Neuronal stem cell (in vitro differentiated cells): Measurements from ENCODE around the gene GFOD2.
A peak's percentile ranks its signal among the peaks of the same experiment; 100 is the strongest.

Experiments used
- DNase-seq: peaks from one replicate; pipeline ENCODE4 v3.0.0-alpha.2; 2013; ENCODE audit warnings: low spot score
- H2AFZ ChIP-seq: one replicate; pipeline ENCODE4 v1.6.1; 2013; ENCODE audit warnings: mild to moderate bottlenecking, low read length, inconsistent platforms
- H2AK5ac ChIP-seq: 2 replicates; pipeline ENCODE4 v1.6.1; 2013; ENCODE audit warnings: low read depth, mild to moderate bottlenecking, inconsistent platforms, low read length, moderate library complexity, mixed read lengths
- H2BK120ac ChIP-seq: 2 replicates; pipeline ENCODE4 v1.6.1; 2013; ENCODE audit warnings: low read depth, mild to moderate bottlenecking, inconsistent platforms, low read length, moderate library complexity, mixed read lengths
- H2BK12ac ChIP-seq: one replicate; pipeline ENCODE4 v1.6.1; 2013; ENCODE audit warnings: low read length, inconsistent platforms
- H2BK15ac ChIP-seq: 2 replicates; pipeline ENCODE4 v1.6.1; 2013; ENCODE audit warnings: mild to moderate bottlenecking, low read length, inconsistent platforms, mixed read lengths
- H2BK5ac ChIP-seq: one replicate; pipeline ENCODE4 v1.6.1; 2013; ENCODE audit warnings: inconsistent platforms, mild to moderate bottlenecking, low read length, moderate library complexity
- H3K14ac ChIP-seq: one replicate; pipeline ENCODE4 v1.6.1; 2013; ENCODE audit warnings: low read length, inconsistent platforms
- H3K18ac ChIP-seq: 2 replicates; pipeline ENCODE4 v1.6.1; 2013; ENCODE audit warnings: low read length, inconsistent platforms
- H3K23ac ChIP-seq: 2 replicates; pipeline ENCODE4 v1.6.1; 2013; ENCODE audit warnings: low read depth, mild to moderate bottlenecking, mixed read lengths, low read length, inconsistent platforms; ENCODE audit not compliant: poor library complexity
- H3K27ac ChIP-seq: replicated peaks from 3 replicates; pipeline ENCODE4 v1.5.1; 2013; ENCODE audit warnings: low read length, inconsistent platforms
- H3K27me3 ChIP-seq, 3 experiments: 2 replicates each; pipeline ENCODE4 v1.6.1; 2013; ENCODE audit warnings: low read length in 3 of 3, mild to moderate bottlenecking in 2 of 3, inconsistent platforms in 1 of 3, low read depth in 1 of 3, mixed read lengths in 1 of 3, moderate library complexity in 1 of 3; ENCODE audit not compliant: control insufficient read depth in 3 of 3, insufficient read depth in 3 of 3
- H3K36me3 ChIP-seq, 2 donors: replicated peaks in 1 of 2; 2 replicates each; pipeline ENCODE4 v1.6.1; 2013; ENCODE audit warnings: low read length in 2 of 2; ENCODE audit not compliant: control insufficient read depth in 2 of 2, insufficient read depth in 2 of 2
- H3K4ac ChIP-seq: 2 replicates; pipeline ENCODE4 v1.6.1; 2013; ENCODE audit warnings: inconsistent platforms, mild to moderate bottlenecking, low read length, moderate library complexity
- H3K4me1 ChIP-seq, 2 donors: 1 replicate in 1 of 2; 2 replicates in 1 of 2; pipeline ENCODE4 v1.6.1; 2013; ENCODE audit warnings: low read length in 2 of 2, low read depth in 1 of 2; ENCODE audit not compliant: control insufficient read depth in 2 of 2, insufficient read depth in 1 of 2
- H3K4me2 ChIP-seq: one replicate; pipeline ENCODE4 v1.6.1; 2013; ENCODE audit warnings: mild to moderate bottlenecking, low read length, inconsistent platforms; ENCODE audit not compliant: insufficient read depth, poor library complexity, severe bottlenecking
- H3K4me3 ChIP-seq, 2 donors: 2 replicates each; pipeline ENCODE4 v1.5.1; 2013; ENCODE audit warnings: low read length in 2 of 2, mild to moderate bottlenecking in 2 of 2, inconsistent platforms in 1 of 2, moderate library complexity in 1 of 2
- H3K79me1 ChIP-seq: one replicate; pipeline ENCODE4 v1.6.1; 2013; ENCODE audit warnings: low read depth, mild to moderate bottlenecking, inconsistent platforms, low read length, moderate library complexity
- H3K9ac ChIP-seq: one replicate; pipeline ENCODE4 v1.6.1; 2013; ENCODE audit warnings: mild to moderate bottlenecking, low read depth, low read length, inconsistent platforms; ENCODE audit not compliant: poor library complexity
- H3K9me3 ChIP-seq, 2 donors: replicated peaks in 1 of 2; 2 replicates each; pipeline versions ENCODE3 to v1.6.1; 2013; ENCODE audit warnings: low read length in 2 of 2, mild to moderate bottlenecking in 2 of 2, inconsistent platforms in 1 of 2, low read depth in 1 of 2, mixed read lengths in 1 of 2, moderate library complexity in 1 of 2; ENCODE audit not compliant: control insufficient read depth in 2 of 2, insufficient read depth in 1 of 2
- H4K8ac ChIP-seq: one replicate; pipeline ENCODE4 v1.6.1; 2013; ENCODE audit warnings: low read depth, mild to moderate bottlenecking, inconsistent platforms, low read length, moderate library complexity
- H4K91ac ChIP-seq: one replicate; pipeline ENCODE4 v1.6.1; 2013; ENCODE audit warnings: low read length, low read depth, mild to moderate bottlenecking, inconsistent platforms; ENCODE audit not compliant: poor library complexity
- WGBS, 2 donors: extraction: QIAGEN DNeasy Blood & Tissue Kit; methylation state at CpG; one replicate each; pipeline ENCODE4 v1.1.7; 2013; ENCODE audit warnings: missing lambda C conversion rate in 2 of 2, mixed read lengths in 1 of 2; ENCODE audit not compliant: insufficient read length in 2 of 2, insufficient replicate concordance in 1 of 2; ENCODE audit errors: extremely low coverage in 2 of 2; 5-methylcytosine and 5-hydroxymethylcytosine counted together

Gene GFOD2

GRCh38 chr16:67664258-67664657 is 54.9 kb downstream of the GFOD2 start:
- no peak overlapping the region for H2AK5ac ChIP-seq
- H3K14ac ChIP-seq: no peak overlapping the region
- H3K36me3 ChIP-seq: peaks cover 11 to 37% of the 10 kb centered on the region in 2 donors
- H3K4ac ChIP-seq: no peak overlapping the region
- H2BK15ac ChIP-seq: no peak overlapping the region
- H3K4me2 ChIP-seq: no peak overlapping the region
- no peaks in the 10 kb centered on the region for H3K9me3 ChIP-seq
- no peak overlapping the region for H2BK12ac ChIP-seq
- no peak overlapping the region for H3K4me3 ChIP-seq
- peaks cover 14 to 25% of the 10 kb centered on the region in 2 donors for H3K4me1 ChIP-seq
- no peak overlapping the region for H4K91ac ChIP-seq
- H3K27me3 ChIP-seq: peaks cover 0 to 2% (median 0%) of the 10 kb centered on the region in 3 experiments
- no CpG with 5 or more reads among the region's 4 CpGs for WGBS, 2 donors
- no peak for DNase-seq
- H2AFZ ChIP-seq: no peak overlapping the region
- no peak overlapping the region for H3K23ac ChIP-seq
- H2BK120ac ChIP-seq: no peak overlapping the region
- no peak overlapping the region for H3K9ac ChIP-seq
- no peak overlapping the region for H4K8ac ChIP-seq
- no peak overlapping the region for H3K18ac ChIP-seq
- H3K27ac ChIP-seq: no peak overlapping the region
- H2BK5ac ChIP-seq: no peak overlapping the region
- H3K79me1 ChIP-seq: peaks cover 9% of the 10 kb centered on the region

GRCh38 chr16:67663877-67664222 is 55.3 kb downstream of the GFOD2 start:
- Histone ChIP-seq H3K36me3 (peaks cover 11 to 38% of the 10 kb centered on the region in 2 donors), H3K27me3 (peaks cover 0 to 2% (median 0%) of the 10 kb centered on the region in 3 experiments), H3K18ac (peak overlapping the region; percentile 19), H3K14ac (no peak overlapping the region), H4K8ac (no peak overlapping the region), H2AFZ (no peak overlapping the region), H3K79me1 (peaks cover 10% of the 10 kb centered on the region), H2BK12ac (peak overlapping the region; percentile 14), H2BK15ac (no peak overlapping the region), H3K4me2 (no peak overlapping the region), H3K4ac (no peak overlapping the region), H3K23ac (no peak overlapping the region), H3K27ac (no peak overlapping the region), H2BK5ac (no peak overlapping the region), H3K4me1 (peaks cover 17 to 29% of the 10 kb centered on the region in 2 donors), H2AK5ac (no peak overlapping the region), H3K9ac (peak overlapping the region; percentile 50), H3K9me3 (no peaks in the 10 kb centered on the region), H3K4me3 (no peak overlapping the region), H2BK120ac (peak overlapping the region; percentile 36), H4K91ac (no peak overlapping the region)
- DNase-seq: no peak
- no CpG with 5 or more reads among the region's 6 CpGs for WGBS, 2 donors

GRCh38 chr16:67663151-67663876 is 55.8 kb downstream of the GFOD2 start:
- no peak overlapping the region for H3K4me2 ChIP-seq
- peak overlapping the region; percentile 36 for H2BK120ac ChIP-seq
- peaks cover 17 to 29% of the 10 kb centered on the region in 2 donors for H3K4me1 ChIP-seq
- H4K91ac ChIP-seq: peak overlapping the region; percentile 8
- H3K18ac ChIP-seq: no peak overlapping the region
- H2BK15ac ChIP-seq: peak overlapping the region; percentile 12
- peaks cover 0 to 2% (median 0%) of the 10 kb centered on the region in 3 experiments for H3K27me3 ChIP-seq
- no peak for DNase-seq
- H3K27ac ChIP-seq: no peak overlapping the region
- H2AK5ac ChIP-seq: no peak overlapping the region
- no peak overlapping the region for H3K14ac ChIP-seq
- H2AFZ ChIP-seq: no peak overlapping the region
- peak overlapping the region; percentile 17 for H2BK12ac ChIP-seq
- H3K23ac ChIP-seq: no peak overlapping the region
- no CpG with 5 or more reads among the region's 25 CpGs for WGBS, 2 donors
- H3K36me3 ChIP-seq: peaks cover 11 to 43% of the 10 kb centered on the region in 2 donors
- H3K9ac ChIP-seq: no peak overlapping the region
- no peaks in the 10 kb centered on the region for H3K9me3 ChIP-seq
- H2BK5ac ChIP-seq: no peak overlapping the region
- H3K4me3 ChIP-seq: no peak overlapping the region
- H3K79me1 ChIP-seq: peaks cover 10% of the 10 kb centered on the region
- no peak overlapping the region for H4K8ac ChIP-seq
- peak overlapping the region; percentile 15 for H3K4ac ChIP-seq

GRCh38 chr16:67662653-67663010 is 56.5 kb downstream of the GFOD2 start:
- Histone ChIP-seq H3K4me3 (no peak overlapping the region), H2BK12ac (no peak overlapping the region), H3K27ac (no peak overlapping the region), H2BK5ac (no peak overlapping the region), H3K9ac (no peak overlapping the region), H3K36me3 (peaks cover 11 to 50% of the 10 kb centered on the region in 2 donors), H4K91ac (no peak overlapping the region), H3K4me2 (no peak overlapping the region), H2AFZ (no peak overlapping the region), H3K79me1 (peaks cover 10% of the 10 kb centered on the region), H2AK5ac (no peak overlapping the region), H4K8ac (no peak overlapping the region), H3K18ac (no peak overlapping the region), H3K14ac (no peak overlapping the region), H3K9me3 (no peaks in the 10 kb centered on the region), H3K4ac (no peak overlapping the region), H3K4me1 (peaks cover 15 to 25% of the 10 kb centered on the region in 2 donors), H2BK15ac (no peak overlapping the region), H2BK120ac (no peak overlapping the region), H3K23ac (no peak overlapping the region), H3K27me3 (peaks cover 0 to 2% (median 0%) of the 10 kb centered on the region in 3 experiments)
- no peak for DNase-seq
